Hepatocyte (in vitro differentiated cells): Measurements from ENCODE around the gene MDGA2.

ENCODE experiments used
- EZH2 ChIP-seq: fragments of 200-600 bp; sonication (generic); IDR thresholded peaks from 2 replicates; pipeline ENCODE4 v1.6.1; 2016; ENCODE audit warnings: antibody characterized with exemption, mild to moderate bottlenecking, borderline replicate concordance
- TF ChIP-seq, protein P1 (sequence below): fragments of 200-600 bp; sonication (generic); IDR thresholded peaks from 2 replicates; pipeline ENCODE4 v1.5.1; 2016; ENCODE audit warnings: antibody characterized with exemption, mild to moderate bottlenecking; ENCODE audit not compliant: poor library complexity

DNA sequence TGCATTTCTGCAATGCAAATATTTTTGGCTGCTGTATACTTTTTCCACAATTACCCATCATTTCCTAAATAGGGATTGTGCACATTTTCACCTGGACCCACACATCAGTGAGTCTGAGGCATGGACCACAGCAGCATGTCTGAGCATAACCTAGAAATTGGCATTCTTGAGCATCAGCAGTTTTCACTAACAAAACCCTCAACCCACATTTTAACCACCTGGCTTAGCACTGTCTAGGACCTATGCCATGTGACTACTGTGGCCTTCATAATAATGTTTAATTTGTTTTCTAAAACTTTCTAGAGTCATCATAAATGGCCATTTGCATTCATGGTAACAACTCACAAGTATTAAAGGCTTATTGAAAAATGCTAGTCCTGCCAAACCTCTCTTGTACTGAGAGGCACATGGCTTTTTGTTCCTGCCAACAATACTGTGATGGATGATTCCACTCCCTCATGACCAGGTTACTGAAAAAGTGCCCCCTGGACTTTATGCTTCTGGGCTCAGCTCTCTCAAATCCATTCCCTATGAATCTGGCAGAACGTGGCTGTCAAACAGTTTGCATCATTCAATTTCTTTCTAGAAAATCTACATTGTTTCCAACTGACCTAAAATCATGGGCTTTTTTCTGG is 240.0 kb downstream of the MDGA2 start:
- TF ChIP-seq, protein P1, sequence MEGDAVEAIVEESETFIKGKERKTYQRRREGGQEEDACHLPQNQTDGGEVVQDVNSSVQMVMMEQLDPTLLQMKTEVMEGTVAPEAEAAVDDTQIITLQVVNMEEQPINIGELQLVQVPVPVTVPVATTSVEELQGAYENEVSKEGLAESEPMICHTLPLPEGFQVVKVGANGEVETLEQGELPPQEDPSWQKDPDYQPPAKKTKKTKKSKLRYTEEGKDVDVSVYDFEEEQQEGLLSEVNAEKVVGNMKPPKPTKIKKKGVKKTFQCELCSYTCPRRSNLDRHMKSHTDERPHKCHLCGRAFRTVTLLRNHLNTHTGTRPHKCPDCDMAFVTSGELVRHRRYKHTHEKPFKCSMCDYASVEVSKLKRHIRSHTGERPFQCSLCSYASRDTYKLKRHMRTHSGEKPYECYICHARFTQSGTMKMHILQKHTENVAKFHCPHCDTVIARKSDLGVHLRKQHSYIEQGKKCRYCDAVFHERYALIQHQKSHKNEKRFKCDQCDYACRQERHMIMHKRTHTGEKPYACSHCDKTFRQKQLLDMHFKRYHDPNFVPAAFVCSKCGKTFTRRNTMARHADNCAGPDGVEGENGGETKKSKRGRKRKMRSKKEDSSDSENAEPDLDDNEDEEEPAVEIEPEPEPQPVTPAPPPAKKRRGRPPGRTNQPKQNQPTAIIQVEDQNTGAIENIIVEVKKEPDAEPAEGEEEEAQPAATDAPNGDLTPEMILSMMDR, result no peak
- TF ChIP-seq EZH2, result no peak
